Smooth muscle cell (in vitro differentiated cells): Measurements from ENCODE around the gene NAA10. TPM values are rescaled to one million over a fixed set of nuclear protein-coding genes. Genes with fewer than 3 reads are reported as not detected.
A peak's percentile ranks its signal among the peaks of the same experiment; 100 is the strongest.

Experiments
- DNase-seq: peaks from one replicate; lab custom pipeline; 2025; ENCODE audit not compliant: unreplicated experiment; lab: John Stamatoyannopoulos, UW
- H2AFZ ChIP-seq: fragments of 200-600 bp; sonication (generic); 2 replicates; pipeline ENCODE4 v1.6.0; 2016; ENCODE audit warnings: antibody characterized with exemption, low read depth, mild to moderate bottlenecking
- H3F3A ChIP-seq: fragments of 200-600 bp; sonication (generic); 2 replicates; pipeline ENCODE4 v1.6.0; 2017; ENCODE audit warnings: antibody characterized with exemption, low read depth
- H3K27ac ChIP-seq: fragments of 200-600 bp; sonication (generic); 2 replicates; pipeline ENCODE4 v1.5.1; 2016; ENCODE audit warnings: low read depth, mild to moderate bottlenecking
- H3K27me3 ChIP-seq: fragments of 200-600 bp; sonication (generic); 2 replicates; pipeline ENCODE4 v1.6.1; 2016; ENCODE audit warnings: low read depth, mild to moderate bottlenecking
- H3K36me3 ChIP-seq: fragments of 200-600 bp; sonication (generic); 2 replicates; pipeline ENCODE4 v1.5.1; 2016; ENCODE audit warnings: low read depth
- H3K4me1 ChIP-seq: fragments of 200-600 bp; sonication (generic); 2 replicates; pipeline ENCODE4 v1.5.1; 2016; ENCODE audit warnings: low read depth
- H3K4me2 ChIP-seq: fragments of 200-600 bp; sonication (generic); 2 replicates; pipeline ENCODE4 v1.6.0; 2016; ENCODE audit warnings: mild to moderate bottlenecking
- H3K4me3 ChIP-seq: fragments of 200-600 bp; sonication (generic); 2 replicates; pipeline ENCODE4 v1.5.1; 2016; ENCODE audit warnings: mild to moderate bottlenecking
- H3K79me2 ChIP-seq: fragments of 200-600 bp; sonication (generic); 2 replicates; pipeline ENCODE4 v1.6.0; 2016; ENCODE audit warnings: low read depth, mild to moderate bottlenecking
- H3K9ac ChIP-seq: fragments of 200-600 bp; sonication (generic); 2 replicates; pipeline ENCODE4 v1.6.0; 2016; ENCODE audit warnings: low read depth
- H3K9me3 ChIP-seq: fragments of 200-600 bp; sonication (generic); replicated peaks from 2 replicates; pipeline ENCODE4 v1.5.1; 2016; ENCODE audit warnings: low read depth
- H4K20me1 ChIP-seq: fragments of 200-600 bp; sonication (generic); 2 replicates; pipeline ENCODE4 v1.6.0; 2016; ENCODE audit warnings: low read depth
- CTCF ChIP-seq: fragments of 200-600 bp; sonication (generic); IDR thresholded peaks from 2 replicates; pipeline ENCODE4 v1.5.1; 2017; ENCODE audit warnings: borderline replicate concordance, mild to moderate bottlenecking, antibody characterized with exemption; ENCODE audit not compliant: insufficient read depth, poor library complexity, severe bottlenecking
- WGBS: methylation state at CpG from one replicate; pipeline ENCODE4 v1.1.7; 2016; ENCODE audit warnings: low lambda C conversion rate; 5-methylcytosine and 5-hydroxymethylcytosine counted together
- polyA plus RNA-seq: library from polyadenylated mRNA; unstranded; fragments of >200 nt; fragmentation: Nextera tagmentation; extraction: Ambion mirVana; gene quantifications from 2 replicates; pipeline ENCODE4 v1.2.1, GENCODE V29; 2016
- total RNA-seq: library from RNA; depleted of rRNA; stranded (reverse); fragments of >200 nt; gene quantifications from 2 replicates; pipeline ENCODE4 v1.2.3, GENCODE V29; 2014

Gene NAA10
- total and polyA plus RNA-seq, 2 experiments from 2014 or later: 81.2 to 124 TPM

GRCh38 chrX:153954558-153955227 lies 19.9 kb upstream of the NAA10 start:
- no peak for TF ChIP-seq CTCF
- Histone ChIP-seq H3K4me2 (no peak overlapping the region), H3K9me3 (no peaks in the 10 kb centered on the region), H3K27ac (no peak overlapping the region), H2AFZ (no peak overlapping the region), H3K9ac (no peak overlapping the region), H3K36me3 (no peaks in the 10 kb centered on the region), H3K27me3 (no peaks in the 10 kb centered on the region), H3K4me1 (no peaks in the 10 kb centered on the region), H3K79me2 (no peaks in the 10 kb centered on the region), H3K4me3 (no peak overlapping the region), H4K20me1 (peaks cover 5% of the 10 kb centered on the region), H3F3A (no peaks in the 10 kb centered on the region)
- WGBS: 97% methylated on average over 42 of the region's 44 CpGs
- no peak for DNase-seq

- no peaks in the 10 kb centered on the region for H3K79me2 ChIP-seq
- no peaks in the 10 kb centered on the region for H3K27me3 ChIP-seq
- no peaks in the 10 kb centered on the region for H3K9me3 ChIP-seq
- no peak overlapping the region for H2AFZ ChIP-seq
- H4K20me1 ChIP-seq: peaks cover 5% of the 10 kb centered on the region
- DNase-seq: no peak
- whole genome bisulfite sequencing: 91% methylated on average over 33 of the region's 33 CpGs
- no peak overlapping the region for H3K27ac ChIP-seq
- TF ChIP-seq CTCF: peak; percentile 20
- no peaks in the 10 kb centered on the region for H3K36me3 ChIP-seq
- H3F3A ChIP-seq: no peaks in the 10 kb centered on the region
- H3K9ac ChIP-seq: no peak overlapping the region
- no peaks in the 10 kb centered on the region for H3K4me1 ChIP-seq
- no peak overlapping the region for H3K4me2 ChIP-seq
- H3K4me3 ChIP-seq: no peak overlapping the region
Measured at GRCh38 chrX:153953892-153954557, 19.2 kb upstream of the NAA10 start.

GRCh38 chrX:153953342-153953830 lies 18.5 kb upstream of the NAA10 start:
- no peaks in the 10 kb centered on the region for H3K36me3 ChIP-seq
- no peak overlapping the region for H2AFZ ChIP-seq
- H3K4me2 ChIP-seq: no peak overlapping the region
- H3K79me2 ChIP-seq: no peaks in the 10 kb centered on the region
- WGBS: 55% methylated on average over 33 of the region's 33 CpGs
- H3K27ac ChIP-seq: no peak overlapping the region
- DNase-seq: peak; percentile 25
- no peaks in the 10 kb centered on the region for H3K27me3 ChIP-seq
- H3K4me1 ChIP-seq: no peaks in the 10 kb centered on the region
- no peak overlapping the region for H3K4me3 ChIP-seq
- peak; percentile 86 for TF ChIP-seq CTCF
- no peaks in the 10 kb centered on the region for H3F3A ChIP-seq
- no peaks in the 10 kb centered on the region for H3K9me3 ChIP-seq
- peaks cover 5% of the 10 kb centered on the region for H4K20me1 ChIP-seq
- no peak overlapping the region for H3K9ac ChIP-seq
